GM12892 (cell line): ENCODE results near the gene AKAP13.
"Not testable (repeated sequence)": the region's sequence is repeated elsewhere in the genome, so short reads cannot be mapped to it uniquely, and the experiment has no call there.

Experiments used
- DNase-seq: peaks from one replicate; pipeline ENCODE4 v3.0.0; 2011; ENCODE audit not compliant: insufficient read length
- FAIRE-seq: peaks from 2 replicates; lab custom pipeline; 2011; peaks lifted over from hg19 to GRCh38; lab: Jason Lieb, UNC
- POLR2A ChIP-seq: IDR thresholded peaks from 2 replicates; pipeline ENCODE4 v1.6.1; 2011; ENCODE audit warnings: low read depth, low read length, control low read depth
- POLR2AphosphoS5 ChIP-seq: IDR thresholded peaks from 2 replicates; pipeline ENCODE4 v1.6.1; 2011; ENCODE audit warnings: low read depth, low read length, control low read depth
- TAF1 ChIP-seq: IDR thresholded peaks from 2 replicates; pipeline ENCODE4 v1.6.1; 2011; ENCODE audit warnings: low read depth, mild to moderate bottlenecking, control low read depth, low read length, borderline replicate concordance

Gene AKAP13

GRCh38 chr15:85463976-85464375 is 83.6 kb downstream of the AKAP13 start:
- DNase-seq (no peak), FAIRE-seq (no peak)
- TF ChIP-seq TAF1 (no peak), POLR2A (no peak), POLR2AphosphoS5 (no peak)

DNA sequence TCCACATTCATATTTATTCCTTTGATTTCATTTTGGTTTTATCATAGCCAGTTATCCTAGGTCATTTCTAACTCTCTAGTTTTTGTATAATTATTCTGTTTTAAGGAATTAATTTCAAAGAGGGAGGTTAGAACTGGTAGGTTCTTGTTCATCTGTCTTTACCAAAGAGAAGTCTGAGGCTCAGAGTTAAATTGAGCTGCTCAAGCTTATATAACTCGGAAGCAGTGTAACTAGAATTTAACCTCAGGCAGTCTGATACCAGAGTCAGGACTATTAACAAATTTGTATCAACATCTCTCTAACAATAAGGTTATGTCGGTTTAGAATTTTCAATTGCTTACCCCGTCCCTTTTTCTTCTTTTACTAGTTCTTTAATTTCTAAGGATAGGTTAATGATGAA is 84.1 kb downstream of the AKAP13 start:
- TF ChIP-seq POLR2A (no peak), POLR2AphosphoS5 (no peak), TAF1 (no peak)
- DNase-seq, result no peak
- no peak for FAIRE-seq

DNA sequence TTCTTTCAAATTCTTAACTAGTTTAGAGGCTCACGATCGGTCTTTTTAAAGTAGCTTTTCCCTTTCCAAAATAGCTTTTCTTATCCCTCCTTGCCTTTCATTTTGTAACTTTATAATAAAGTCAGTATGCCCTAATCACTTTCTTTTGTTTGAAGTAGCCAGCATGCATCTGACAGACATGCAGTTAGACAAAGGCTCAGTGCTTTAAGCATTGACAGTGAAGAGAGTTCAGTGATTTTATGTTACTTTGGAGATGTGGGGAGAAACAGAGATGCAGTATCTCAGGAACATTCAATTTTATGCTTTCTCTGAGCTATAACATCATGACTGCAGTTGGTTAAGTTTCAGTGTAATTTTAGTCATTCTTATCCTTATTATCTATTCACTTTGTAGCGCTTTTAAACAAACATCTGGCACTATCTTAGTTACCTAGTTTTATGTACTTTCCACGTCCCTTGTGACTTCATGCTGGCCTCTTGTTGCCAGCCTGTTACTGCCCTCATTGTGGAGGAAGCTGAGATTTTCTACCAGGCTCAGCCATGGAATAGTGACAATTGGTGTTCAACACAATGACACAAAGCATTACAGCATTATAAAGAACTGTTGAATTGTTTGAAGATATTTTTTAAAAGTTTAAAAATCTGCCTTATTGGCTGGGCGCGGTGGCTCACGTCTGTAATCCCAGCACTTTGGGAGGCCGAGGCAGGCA is 90.3 kb downstream of the AKAP13 start:
- TF ChIP-seq TAF1, result no peak
- TF ChIP-seq POLR2A, result no peak
- TF ChIP-seq POLR2AphosphoS5, result no peak
- no peak for DNase-seq
- FAIRE-seq, result peak; percentile 70

GRCh38 chr15:85472349-85472748 is 91.9 kb downstream of the AKAP13 start:
- FAIRE-seq (no peak), DNase-seq (no peak)
- TF ChIP-seq POLR2AphosphoS5, result no peak
- no peak for TF ChIP-seq TAF1
- TF ChIP-seq POLR2A, result no peak

DNA sequence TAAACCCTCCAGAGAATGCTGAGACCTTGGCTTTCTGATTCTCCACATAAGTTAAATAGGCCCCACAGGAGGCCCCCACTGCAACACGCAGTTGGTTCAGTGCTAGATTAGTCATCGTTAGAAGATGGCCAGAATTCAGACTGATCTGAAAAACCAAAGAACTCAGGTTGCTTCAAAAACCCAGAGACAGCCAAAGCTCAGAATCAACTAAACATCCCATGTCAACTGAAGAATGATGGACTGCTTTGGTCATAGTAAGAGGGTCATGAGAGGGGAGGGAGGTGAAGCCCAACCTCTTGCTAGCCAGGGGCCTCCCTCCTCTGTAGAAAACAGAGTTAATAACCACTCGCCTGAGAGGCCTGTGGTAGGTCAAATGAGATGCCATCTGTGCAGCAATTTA is 93.1 kb downstream of the AKAP13 start:
- TF ChIP-seq POLR2AphosphoS5, result no peak
- TF ChIP-seq TAF1, result no peak
- TF ChIP-seq POLR2A, result no peak
- DNase-seq (no peak), FAIRE-seq (peak; percentile 81)

DNA sequence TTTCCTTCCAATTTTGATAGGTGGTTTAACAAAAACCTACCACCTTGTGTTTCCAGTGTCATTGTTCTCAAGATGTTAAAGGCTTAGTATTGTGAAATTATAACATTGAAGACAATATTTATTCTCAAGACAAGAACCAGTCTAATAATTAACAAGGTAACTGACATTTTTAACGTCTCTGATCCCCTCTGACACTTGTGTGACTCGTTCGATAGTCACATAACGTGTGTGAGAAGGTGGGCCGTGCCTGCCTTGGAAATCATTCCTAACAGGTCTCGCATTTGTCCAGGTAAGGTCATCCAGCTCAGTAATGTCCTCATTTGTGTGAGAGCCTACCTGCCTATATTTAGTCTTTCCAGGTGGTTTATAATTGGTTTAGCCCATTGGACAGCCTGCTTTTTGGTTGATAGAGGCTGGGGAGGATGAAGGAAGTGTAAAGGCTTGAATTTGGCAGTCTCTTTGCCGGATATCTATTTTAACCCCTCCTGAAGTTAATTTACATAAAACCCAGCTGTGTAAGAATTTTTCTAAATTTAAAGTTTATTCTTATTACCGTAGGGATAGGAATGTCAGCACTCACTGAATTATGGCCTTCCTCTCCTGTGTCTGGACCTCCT is 94.4 kb downstream of the AKAP13 start:
- DNase-seq (no peak), FAIRE-seq (peak; percentile 50)
- TF ChIP-seq TAF1 (no peak), POLR2AphosphoS5 (no peak), POLR2A (no peak)

GRCh38 chr15:85475317-85475701 is 94.9 kb downstream of the AKAP13 start:
- DNase-seq (no peak), FAIRE-seq (peak; percentile 78)
- TF ChIP-seq POLR2A (no peak), TAF1 (no peak), POLR2AphosphoS5 (no peak)

DNA sequence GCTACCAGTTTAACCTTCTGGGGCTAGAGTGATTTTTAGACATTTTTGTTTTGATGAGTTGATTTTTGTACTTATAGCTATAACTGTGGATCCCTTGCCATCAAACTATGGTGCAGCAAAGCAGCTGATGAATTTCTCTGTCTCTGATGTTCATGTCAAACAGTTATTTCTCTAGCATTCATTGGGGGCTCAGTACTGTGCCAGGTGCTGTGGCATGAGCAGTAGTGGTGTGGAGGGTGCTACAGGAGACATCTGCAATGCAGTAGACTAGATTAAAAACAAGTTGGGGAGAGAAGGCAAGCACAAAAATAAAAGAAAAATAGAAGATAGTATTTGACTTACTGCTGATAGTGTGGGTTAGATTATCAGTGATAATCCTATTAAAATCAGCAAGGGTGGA is 95.3 kb downstream of the AKAP13 start:
- no peak for FAIRE-seq
- TF ChIP-seq POLR2A (no peak), POLR2AphosphoS5 (no peak), TAF1 (no peak)

GRCh38 chr15:85477061-85477460 is 96.7 kb downstream of the AKAP13 start:
- DNase-seq, result no peak
- no peak for FAIRE-seq
- no peak for TF ChIP-seq POLR2AphosphoS5
- TF ChIP-seq POLR2A, result no peak
- TF ChIP-seq TAF1, result no peak

More for the DNA sequence above, 95.3 kb downstream of the AKAP13 start:
- DNase-seq, result no peak

GRCh38 chr15:85477730-85478129 is 97.3 kb downstream of the AKAP13 start:
- DNase-seq, result no peak
- FAIRE-seq, result no peak
- TF ChIP-seq POLR2AphosphoS5, result no peak
- no peak for TF ChIP-seq TAF1
- TF ChIP-seq POLR2A, result no peak

- FAIRE-seq (no peak), DNase-seq (no peak)
- no peak for TF ChIP-seq TAF1
- TF ChIP-seq POLR2AphosphoS5, result no peak
- TF ChIP-seq POLR2A, result no peak
Measured at GRCh38 chr15:85479071-85479647, 98.8 kb downstream of the AKAP13 start.

- DNase-seq (no peak), FAIRE-seq (no peak)
- TF ChIP-seq POLR2A, result no peak
- no peak for TF ChIP-seq TAF1
- TF ChIP-seq POLR2AphosphoS5, result no peak
Measured at GRCh38 chr15:85480923-85481322, 100.5 kb downstream of the AKAP13 start.

DNA sequence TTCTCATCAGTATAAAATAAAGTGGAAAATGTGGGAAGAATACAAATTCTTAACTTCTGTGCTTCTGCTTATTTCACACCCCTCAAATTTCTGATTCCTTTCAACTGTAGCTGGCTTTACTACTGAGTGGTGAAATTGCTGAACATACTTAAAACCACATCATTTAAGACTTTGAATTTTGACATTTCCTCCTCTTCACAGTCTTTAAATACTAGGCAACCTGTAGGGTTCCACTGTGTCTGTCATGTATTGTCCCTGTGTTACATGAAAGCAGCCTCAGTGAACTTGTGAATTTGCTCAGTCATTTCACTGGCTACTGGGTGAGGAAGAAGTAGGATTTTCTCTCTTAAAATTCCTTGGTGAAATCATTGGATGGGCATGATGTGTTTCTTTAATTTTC is 101.1 kb downstream of the AKAP13 start:
- DNase-seq, FAIRE-seq: not testable (repeated sequence)
